Lower lobe of right lung (tissue), 2 donors: ENCODE measurements around the gene SRSF4. TPM values are rescaled to one million over a fixed set of nuclear protein-coding genes. Genes with fewer than 3 reads are reported as not detected.
A peak's percentile ranks its signal among the peaks of the same experiment; 100 is the strongest.

Source experiments
- ATAC-seq, 2 donors: fragments of 200-7000 bp; cut with Tn5 transposase; one replicate each; pipeline ENCODE4 v1.9.1; 2020 to 2022; ENCODE audit warnings: mild to moderate bottlenecking in 2 of 2, moderate library complexity in 2 of 2
- DNase-seq: peaks from one replicate; pipeline ENCODE4 v3.0.0-alpha.2; 2020
- H3K27ac ChIP-seq: fragments of 200-600 bp; one replicate; pipeline ENCODE4 v1.8.0; 2022
- H3K27me3 ChIP-seq: fragments of 200-600 bp; one replicate; pipeline ENCODE4 v1.8.0; 2022; ENCODE audit warnings: low read depth
- H3K36me3 ChIP-seq: fragments of 200-600 bp; one replicate; pipeline ENCODE4 v1.8.0; 2022; ENCODE audit warnings: mild to moderate bottlenecking
- H3K4me1 ChIP-seq: fragments of 200-600 bp; one replicate; pipeline ENCODE4 v1.8.0; 2022
- H3K4me3 ChIP-seq: fragments of 200-600 bp; one replicate; pipeline ENCODE4 v1.8.0; 2022; ENCODE audit warnings: mild to moderate bottlenecking
- H3K9me3 ChIP-seq: fragments of 200-600 bp; one replicate; pipeline ENCODE4 v1.8.0; 2022
- CTCF ChIP-seq: fragments of 200-600 bp; IDR thresholded peaks from one replicate; pipeline ENCODE4 v1.8.0; 2022; ENCODE audit warnings: antibody characterized with exemption, mild to moderate bottlenecking
- intact Hi-C: fragments of 100-400 bp; cut with DNase I; formaldehyde crosslinking; loops from one replicate; pipeline ENCODE4 v1.11.0; 2022
- total RNA-seq: library from RNA; stranded (reverse); fragmentation: NEBNext Ultra II Directional; extraction: Animal tissue kit (Norgen Biotek cat#: 25700); gene quantifications from one replicate; pipeline ENCODE4 v1.2.1, GENCODE V29; 2021
- donor health status: DM: no; HTN: yes; CAD: no; lungs with severe emphysema.

SRSF4 gene
- total RNA-seq, 1 donor from 2014 or later = 73.9 TPM

DNA sequence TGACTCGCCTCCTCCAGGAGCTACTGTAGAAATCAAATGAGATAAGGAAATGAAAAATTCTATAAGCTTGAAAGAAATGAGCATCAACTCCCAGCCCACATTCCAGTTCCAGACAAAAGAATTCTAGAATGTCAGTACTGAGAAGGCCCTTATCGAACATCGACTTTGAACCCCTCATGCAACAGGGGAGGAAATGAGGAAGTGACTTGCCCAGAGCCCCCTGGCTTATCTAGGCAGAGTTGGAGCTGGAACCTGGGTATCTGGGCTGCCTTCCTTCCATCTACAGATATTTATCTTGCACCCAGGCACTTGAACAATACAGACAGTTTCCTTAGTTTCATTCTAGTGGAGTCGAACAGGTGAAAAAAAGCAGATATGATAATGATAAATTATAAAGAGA, 26.7 kb upstream of the SRSF4 start:
- H3K36me3 ChIP-seq = peaks cover 57% of the 10 kb centered on the region
- H3K27me3 ChIP-seq = no peaks in the 10 kb centered on the region
- no peaks in the 10 kb centered on the region for H3K4me1 ChIP-seq
- H3K27ac ChIP-seq = no peak overlapping the region
- intact Hi-C loops = no loop called here
- no peak for DNase-seq
- H3K9me3 ChIP-seq = no peaks in the 10 kb centered on the region
- ATAC-seq = no peak
- no peak overlapping the region for H3K4me3 ChIP-seq
- TF ChIP-seq CTCF = no peak

DNA sequence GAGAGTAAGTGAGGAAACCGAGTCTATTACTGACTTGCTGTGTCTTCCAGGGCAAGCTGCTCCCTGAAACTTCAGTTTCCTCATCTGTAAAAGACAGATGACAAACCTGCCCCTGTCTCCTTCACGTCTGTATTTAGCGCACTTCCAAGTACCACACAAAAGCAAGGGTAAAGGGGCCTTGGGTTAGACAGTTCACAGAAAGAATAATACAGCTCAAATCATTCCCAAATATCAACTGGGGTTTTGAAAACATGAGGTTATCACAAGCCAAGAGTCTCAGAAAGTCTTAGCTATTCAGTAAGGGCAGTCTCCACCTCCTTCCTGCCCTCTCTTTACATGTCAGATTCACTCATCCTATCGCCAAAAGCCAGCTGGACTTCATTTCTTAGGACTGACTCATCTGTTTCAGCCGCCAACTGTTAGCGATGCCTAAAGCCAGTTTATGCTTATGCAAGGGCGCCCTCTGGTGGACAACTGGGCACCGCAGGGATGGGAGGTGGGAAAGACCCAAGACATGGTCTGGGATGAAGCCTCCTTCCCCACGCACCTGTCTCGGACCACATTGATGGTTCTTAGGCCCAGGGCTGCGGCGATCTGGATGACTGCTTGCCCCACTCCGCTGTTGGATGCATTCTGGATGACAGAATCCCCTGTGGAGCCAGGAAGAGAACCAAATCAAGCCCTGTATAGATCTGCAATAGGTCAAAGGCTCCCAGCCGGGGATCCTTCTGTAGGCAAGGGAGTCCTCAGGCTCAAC, 21.1 kb upstream of the SRSF4 start:
- peak; percentile 94 for DNase-seq
- ATAC-seq = peak; percentile 96 to 98
- Histone ChIP-seq H3K9me3 (no peaks in the 10 kb centered on the region), H3K27ac (peak overlapping the region; percentile 76), H3K4me1 (peaks cover 19% of the 10 kb centered on the region), H3K27me3 (no peaks in the 10 kb centered on the region), H3K4me3 (no peak overlapping the region), H3K36me3 (peaks cover 62% of the 10 kb centered on the region)
- intact Hi-C loops = no loop called here
- peak; percentile 98 for TF ChIP-seq CTCF

- no peaks in the 10 kb centered on the region for H3K9me3 ChIP-seq
- no peak overlapping the region for H3K4me3 ChIP-seq
- intact Hi-C loops = no loop called here
- H3K27me3 ChIP-seq = no peaks in the 10 kb centered on the region
- no peak for TF ChIP-seq CTCF
- ATAC-seq = peak; percentile 73 to 75
- peaks cover 19% of the 10 kb centered on the region for H3K4me1 ChIP-seq
- H3K27ac ChIP-seq = peak overlapping the region; percentile 76
- DNase-seq = no peak
- H3K36me3 ChIP-seq = peaks cover 62% of the 10 kb centered on the region
These were observed 20.4 kb upstream of the SRSF4 start for GRCh38 chr1:29202053-29202452.

GRCh38 chr1:29201595-29202051, 19.9 kb upstream of the SRSF4 start:
- Histone ChIP-seq H3K9me3 (no peaks in the 10 kb centered on the region), H3K4me1 (peaks cover 19% of the 10 kb centered on the region), H3K4me3 (no peak overlapping the region), H3K27ac (peak overlapping the region; percentile 76), H3K36me3 (peaks cover 58% of the 10 kb centered on the region), H3K27me3 (no peaks in the 10 kb centered on the region)
- no peak for ATAC-seq
- DNase-seq = no peak
- intact Hi-C loops = no loop called here
- TF ChIP-seq CTCF = no peak

DNA sequence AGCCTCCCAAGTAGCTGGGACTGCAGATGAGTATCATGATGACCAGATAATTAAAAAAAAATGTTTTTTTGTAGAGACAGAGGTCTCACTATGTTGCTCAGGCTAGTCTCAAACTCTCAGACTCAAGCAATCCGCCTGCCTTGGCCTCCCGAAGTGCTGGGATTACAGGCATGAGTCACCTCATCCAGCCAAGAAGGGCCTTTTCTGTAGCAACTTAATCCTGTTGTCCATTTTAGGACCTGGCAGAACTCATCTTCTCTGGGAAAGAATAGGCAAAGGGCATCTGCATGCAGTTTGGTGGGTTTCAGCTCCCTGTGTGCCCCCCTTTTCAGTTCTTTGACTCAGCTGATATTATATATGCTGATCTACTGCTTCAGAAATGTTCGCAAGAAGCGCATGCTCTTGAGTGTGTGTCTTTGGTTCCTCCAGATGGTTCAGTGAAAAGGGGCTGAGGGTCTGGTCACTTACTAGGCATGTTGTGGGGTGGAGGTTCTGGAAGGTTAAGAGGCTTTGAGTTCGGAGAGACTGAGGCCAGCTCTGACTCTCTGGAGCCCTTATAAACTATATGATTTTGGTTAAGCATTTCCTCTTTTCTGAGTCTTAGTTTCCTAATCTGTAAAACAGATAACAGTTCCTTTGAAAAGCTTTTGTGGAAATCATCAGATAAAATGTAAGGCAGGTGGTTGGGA, 19.4 kb upstream of the SRSF4 start:
- Histone ChIP-seq H3K27me3 (no peaks in the 10 kb centered on the region), H3K36me3 (peaks cover 52% of the 10 kb centered on the region), H3K4me3 (no peak overlapping the region), H3K9me3 (no peaks in the 10 kb centered on the region), H3K27ac (peak overlapping the region; percentile 76), H3K4me1 (peaks cover 19% of the 10 kb centered on the region)
- intact Hi-C loops = no loop called here
- DNase-seq (no peak), ATAC-seq (no peak)
- no peak for TF ChIP-seq CTCF
